ENCODE data around the gene PCDH9.

PCDH9 gene

GRCh38 chr13:67076378-67076777 lies 153.8 kb downstream of the PCDH9 start:
- no peak for DNase-seq

GRCh38 chr13:67075239-67075638 lies 154.9 kb downstream of the PCDH9 start:
- DNase-seq, result no peak

GRCh38 chr13:67071918-67072598 lies 158.1 kb downstream of the PCDH9 start:
- no peak for DNase-seq

- DNase-seq, result no peak
Measured at GRCh38 chr13:67070306-67070705, 159.8 kb downstream of the PCDH9 start.

- DNase-seq, result no peak
Measured at GRCh38 chr13:67069117-67069767, 160.9 kb downstream of the PCDH9 start.

GRCh38 chr13:67064920-67065319 lies 165.2 kb downstream of the PCDH9 start:
- no peak for DNase-seq

- DNase-seq, result no peak
Measured at GRCh38 chr13:67063036-67063435, 167.1 kb downstream of the PCDH9 start.

GRCh38 chr13:67062160-67062559 lies 168.0 kb downstream of the PCDH9 start:
- no peak for DNase-seq

- no peak for DNase-seq
Measured at GRCh38 chr13:67061750-67062149, 168.4 kb downstream of the PCDH9 start.

- DNase-seq, result no peak
Measured at GRCh38 chr13:67052550-67053490, 177.3 kb downstream of the PCDH9 start.

- no peak for DNase-seq
Measured at GRCh38 chr13:67049744-67050143, 180.4 kb downstream of the PCDH9 start.

- DNase-seq, result no peak
Measured at GRCh38 chr13:67048821-67049150, 181.3 kb downstream of the PCDH9 start.

GRCh38 chr13:67048084-67048820 lies 181.9 kb downstream of the PCDH9 start:
- no peak for DNase-seq

GRCh38 chr13:67045357-67045756 lies 184.8 kb downstream of the PCDH9 start:
- DNase-seq, result no peak

- no peak for DNase-seq
Measured at GRCh38 chr13:67043901-67044300, 186.2 kb downstream of the PCDH9 start.

- no peak for DNase-seq
Measured at GRCh38 chr13:67042556-67042955, 187.6 kb downstream of the PCDH9 start.

GRCh38 chr13:67036699-67037457 lies 193.3 kb downstream of the PCDH9 start:
- DNase-seq, result no peak

- no peak for DNase-seq
Measured at GRCh38 chr13:67033170-67033569, 197.0 kb downstream of the PCDH9 start.

- no peak for DNase-seq
Measured at GRCh38 chr13:67023130-67023876, 206.8 kb downstream of the PCDH9 start.

GRCh38 chr13:67018775-67019174 lies 211.4 kb downstream of the PCDH9 start:
- DNase-seq, result no peak

- no peak for DNase-seq
Measured at GRCh38 chr13:67017276-67017675, 212.9 kb downstream of the PCDH9 start.
